Natural killer cell treated with Interleukin-12 subunit alpha and Interleukin-12 subunit beta and Interleukin-15 and Interleukin-18, amount 100 ng/mL, for 72 hours (primary cell): ENCODE data around the gene OR4B1. TPM values are rescaled to one million over a fixed set of nuclear protein-coding genes. Genes with fewer than 3 reads are reported as not detected.
"Not testable (repeated sequence)": the region's sequence is repeated elsewhere in the genome, so short reads cannot be mapped to it uniquely, and the experiment has no call there.

Experiments
- ATAC-seq, 2 donors: fragments of 150-1000 bp; cut with Tn5 transposase in 1 of 2; sonication (Bioruptor Pico), chemical (Tn5 transposase) in 1 of 2; 2 replicates each; pipeline ENCODE4 v1.10.0; 2021
- DNase-seq: peaks from one replicate; pipeline ENCODE4 v3.0.0; 2022; ENCODE audit warnings: low spot score
- H3K27ac Mint-ChIP-seq, 2 donors: 1 replicate in 1 of 2; 2 replicates in 1 of 2; pipeline ENCODE4 v1.8.0; 2022; ENCODE audit warnings: mixed read lengths in 2 of 2, mild to moderate bottlenecking in 1 of 2, moderate library complexity in 1 of 2
- H3K27me3 Mint-ChIP-seq, 2 donors: 1 replicate in 1 of 2; 2 replicates in 1 of 2; pipeline ENCODE4 v1.8.0; 2022; ENCODE audit warnings: mixed read lengths in 2 of 2
- H3K36me3 Mint-ChIP-seq: one replicate; pipeline ENCODE4 v1.8.0; 2022; ENCODE audit warnings: mixed read lengths
- H3K4me1 Mint-ChIP-seq, 2 donors: 1 replicate in 1 of 2; 2 replicates in 1 of 2; pipeline ENCODE4 v1.8.0; 2022; ENCODE audit warnings: low read depth in 2 of 2, mixed read lengths in 2 of 2, mild to moderate bottlenecking in 1 of 2
- H3K4me3 Mint-ChIP-seq: one replicate; pipeline ENCODE4 v1.8.0; 2022; ENCODE audit warnings: mixed read lengths
- H3K9me3 Mint-ChIP-seq: 2 replicates; pipeline ENCODE4 v1.8.0; 2022; ENCODE audit warnings: mixed read lengths
- total RNA-seq, 2 donors: library from RNA; stranded (reverse); gene quantifications; one replicate each; pipeline ENCODE4 v1.2.3, GENCODE V29; 2022

Gene OR4B1
- total RNA-seq, 2 donors from 2014 or later, result not detected

GRCh38 chr11:48207881-48208280 lies 8.7 kb upstream of the OR4B1 start:
- DNase-seq (no peak), ATAC-seq (no peak)
- Mint-ChIP-seq H3K9me3 (no peaks in the 10 kb centered on the region), H3K4me3 (no peak overlapping the region), H3K27me3 (peaks cover 22 to 40% of the 10 kb centered on the region in 2 donors), H3K4me1 (no peaks in the 10 kb centered on the region), H3K36me3 (no peaks in the 10 kb centered on the region), H3K27ac (no peak overlapping the region)

- H3K27me3 Mint-ChIP-seq, result peaks cover 25 to 41% of the 10 kb centered on the region in 2 donors
- H3K27ac Mint-ChIP-seq, result no peak overlapping the region
- no peaks in the 10 kb centered on the region for H3K9me3 Mint-ChIP-seq
- H3K36me3 Mint-ChIP-seq, result no peaks in the 10 kb centered on the region
- DNase-seq, result no peak
- no peak overlapping the region for H3K4me3 Mint-ChIP-seq
- H3K4me1 Mint-ChIP-seq, result no peaks in the 10 kb centered on the region
- no peak for ATAC-seq
Measured at GRCh38 chr11:48210052-48210451, 6.6 kb upstream of the OR4B1 start.

- Mint-ChIP-seq H3K27me3 (peaks cover 3 to 27% of the 10 kb centered on the region in 2 donors), H3K4me1 (no peaks in the 10 kb centered on the region), H3K27ac (no peak overlapping the region), H3K4me3 (no peak overlapping the region), H3K36me3 (no peaks in the 10 kb centered on the region), H3K9me3 (no peaks in the 10 kb centered on the region)
- no peak for ATAC-seq
- no peak for DNase-seq
Measured at GRCh38 chr11:48228761-48229160, 12.2 kb downstream of the OR4B1 start.

- not testable (repeated sequence) for ATAC-seq, H3K9me3 Mint-ChIP-seq, H3K4me1 Mint-ChIP-seq, H3K27ac Mint-ChIP-seq, H3K4me3 Mint-ChIP-seq, DNase-seq, H3K36me3 Mint-ChIP-seq
- H3K27me3 Mint-ChIP-seq, result peaks cover 3 to 36% of the 10 kb centered on the region in 2 donors
Measured at GRCh38 chr11:48230057-48230456, 13.4 kb downstream of the OR4B1 start.

GRCh38 chr11:48237727-48238126 lies 21.1 kb downstream of the OR4B1 start:
- no peaks in the 10 kb centered on the region for H3K9me3 Mint-ChIP-seq
- no peak overlapping the region for H3K4me3 Mint-ChIP-seq
- no peak overlapping the region for H3K27ac Mint-ChIP-seq
- ATAC-seq (no peak), DNase-seq (no peak)
- H3K4me1 Mint-ChIP-seq, result no peaks in the 10 kb centered on the region
- no peaks in the 10 kb centered on the region for H3K36me3 Mint-ChIP-seq
- peaks cover 10 to 44% of the 10 kb centered on the region in 2 donors for H3K27me3 Mint-ChIP-seq

GRCh38 chr11:48242501-48242900 lies 25.9 kb downstream of the OR4B1 start:
- Mint-ChIP-seq H3K27me3 (peaks cover 18 to 47% of the 10 kb centered on the region in 2 donors), H3K4me1 (no peaks in the 10 kb centered on the region), H3K27ac (no peak overlapping the region), H3K9me3 (no peaks in the 10 kb centered on the region), H3K4me3 (no peak overlapping the region), H3K36me3 (no peaks in the 10 kb centered on the region)
- DNase-seq (no peak), ATAC-seq (no peak)

- ATAC-seq (no peak), DNase-seq (no peak)
- H3K9me3 Mint-ChIP-seq, result no peaks in the 10 kb centered on the region
- no peaks in the 10 kb centered on the region for H3K36me3 Mint-ChIP-seq
- no peaks in the 10 kb centered on the region for H3K4me1 Mint-ChIP-seq
- no peak within 1 kb of the TSS for H3K27ac Mint-ChIP-seq
- peaks cover 18 to 37% of the 10 kb centered on the region in 2 donors for H3K27me3 Mint-ChIP-seq
- H3K4me3 Mint-ChIP-seq, result no peak within 1 kb of the TSS
Measured at GRCh38 chr11:48244804-48245203, 28.2 kb downstream of the OR4B1 start, which contains the start of gene OR4X2. Gene OR4X2, plus strand, starts transcription at chr11:48245104. Its CDS starts 0 bp downstream, at chr11:48245104.

GRCh38 chr11:48248902-48249301 lies 32.3 kb downstream of the OR4B1 start:
- Mint-ChIP-seq H3K4me3 (no peak overlapping the region), H3K4me1 (no peaks in the 10 kb centered on the region), H3K27me3 (peaks cover 20 to 48% of the 10 kb centered on the region in 2 donors), H3K9me3 (no peaks in the 10 kb centered on the region), H3K27ac (no peak overlapping the region), H3K36me3 (no peaks in the 10 kb centered on the region)
- DNase-seq (no peak), ATAC-seq (no peak)

- Mint-ChIP-seq H3K27ac (no peak overlapping the region), H3K36me3 (no peaks in the 10 kb centered on the region), H3K4me1 (no peaks in the 10 kb centered on the region), H3K27me3 (peaks cover 3 to 29% of the 10 kb centered on the region in 2 donors), H3K9me3 (no peaks in the 10 kb centered on the region), H3K4me3 (no peak overlapping the region)
- ATAC-seq, result no peak
- DNase-seq, result no peak
Measured at GRCh38 chr11:48261600-48261999, 45.0 kb downstream of the OR4B1 start.

- Mint-ChIP-seq H3K36me3 (no peaks in the 10 kb centered on the region), H3K4me1 (no peaks in the 10 kb centered on the region), H3K9me3 (no peaks in the 10 kb centered on the region), H3K27me3 (peaks cover 0 to 18% of the 10 kb centered on the region in 2 donors), H3K27ac (no peak within 1 kb of the TSS), H3K4me3 (no peak within 1 kb of the TSS)
- DNase-seq (no peak), ATAC-seq (no peak)
Measured at GRCh38 chr11:48263423-48263911, 46.9 kb downstream of the OR4B1 start, which contains the start of gene OR4X1. Gene OR4X1, plus strand, starts transcription at chr11:48263861. Its CDS starts 0 bp downstream, at chr11:48263861.

Other genes with a start within 250 kb of the OR4B1 start
- gene PTPRJ, start 236.3 kb upstream of the OR4B1 start, total RNA-seq, result 10 to 100 TPM; 60.7 to 83.3 TPM
- not detected for gene OR4X2, start 28.3 kb downstream of the OR4B1 start, total RNA-seq
- gene OR4X1, start 47.1 kb downstream of the OR4B1 start, total RNA-seq, result not detected
- not detected for gene OR4S1, start 89.4 kb downstream of the OR4B1 start, total RNA-seq
- not detected for gene OR4C3, start 108.1 kb downstream of the OR4B1 start, total RNA-seq
- gene OR4C5, start 149.7 kb downstream of the OR4B1 start, total RNA-seq, result not detected